NT2/D1 (cell line): ENCODE measurements around the gene PBRM1.
"Not testable (repeated sequence)": the region's sequence is repeated elsewhere in the genome, so short reads cannot be mapped to it uniquely, and the experiment has no call there.

Experiments
- DNase-seq: peaks from one replicate; pipeline ENCODE4 v3.0.0-alpha.2; 2011; ENCODE audit warnings: low read depth, low spot score
- H3K27me3 ChIP-seq: 2 replicates; pipeline ENCODE4 v1.6.0; 2011; ENCODE audit warnings: mild to moderate bottlenecking; ENCODE audit not compliant: insufficient read length, insufficient read depth
- H3K36me3 ChIP-seq: 2 replicates; pipeline ENCODE4 v1.6.1; 2011; ENCODE audit warnings: mild to moderate bottlenecking, low read length, mixed read lengths; ENCODE audit not compliant: insufficient read depth, insufficient read length
- H3K4me1 ChIP-seq: 2 replicates; pipeline ENCODE4 v1.5.1; 2011; ENCODE audit not compliant: insufficient read depth, insufficient read length
- H3K4me3 ChIP-seq: 2 replicates; pipeline ENCODE4 v1.5.1; 2011; ENCODE audit warnings: low read depth; ENCODE audit not compliant: insufficient read length
- H3K9ac ChIP-seq: 2 replicates; pipeline ENCODE4 v1.6.0; 2011; ENCODE audit warnings: low read depth; ENCODE audit not compliant: insufficient read length
- H3K9me3 ChIP-seq: 2 replicates; pipeline ENCODE4 v1.5.1; 2011; ENCODE audit warnings: mild to moderate bottlenecking, low read length; ENCODE audit not compliant: insufficient read depth
- SUZ12 ChIP-seq: IDR thresholded peaks from 2 replicates; pipeline ENCODE4 v1.6.1; 2011; ENCODE audit not compliant: insufficient read length, insufficient read depth; ENCODE audit errors: extremely low read depth
- YY1 ChIP-seq: IDR thresholded peaks from 2 replicates; pipeline ENCODE4 v1.6.1; 2011; ENCODE audit not compliant: insufficient read length, insufficient read depth
- ZNF274 ChIP-seq: IDR thresholded peaks from 2 replicates; pipeline ENCODE4 v1.6.1; 2011; ENCODE audit warnings: mild to moderate bottlenecking, low read depth, low read length

Gene PBRM1

DNA sequence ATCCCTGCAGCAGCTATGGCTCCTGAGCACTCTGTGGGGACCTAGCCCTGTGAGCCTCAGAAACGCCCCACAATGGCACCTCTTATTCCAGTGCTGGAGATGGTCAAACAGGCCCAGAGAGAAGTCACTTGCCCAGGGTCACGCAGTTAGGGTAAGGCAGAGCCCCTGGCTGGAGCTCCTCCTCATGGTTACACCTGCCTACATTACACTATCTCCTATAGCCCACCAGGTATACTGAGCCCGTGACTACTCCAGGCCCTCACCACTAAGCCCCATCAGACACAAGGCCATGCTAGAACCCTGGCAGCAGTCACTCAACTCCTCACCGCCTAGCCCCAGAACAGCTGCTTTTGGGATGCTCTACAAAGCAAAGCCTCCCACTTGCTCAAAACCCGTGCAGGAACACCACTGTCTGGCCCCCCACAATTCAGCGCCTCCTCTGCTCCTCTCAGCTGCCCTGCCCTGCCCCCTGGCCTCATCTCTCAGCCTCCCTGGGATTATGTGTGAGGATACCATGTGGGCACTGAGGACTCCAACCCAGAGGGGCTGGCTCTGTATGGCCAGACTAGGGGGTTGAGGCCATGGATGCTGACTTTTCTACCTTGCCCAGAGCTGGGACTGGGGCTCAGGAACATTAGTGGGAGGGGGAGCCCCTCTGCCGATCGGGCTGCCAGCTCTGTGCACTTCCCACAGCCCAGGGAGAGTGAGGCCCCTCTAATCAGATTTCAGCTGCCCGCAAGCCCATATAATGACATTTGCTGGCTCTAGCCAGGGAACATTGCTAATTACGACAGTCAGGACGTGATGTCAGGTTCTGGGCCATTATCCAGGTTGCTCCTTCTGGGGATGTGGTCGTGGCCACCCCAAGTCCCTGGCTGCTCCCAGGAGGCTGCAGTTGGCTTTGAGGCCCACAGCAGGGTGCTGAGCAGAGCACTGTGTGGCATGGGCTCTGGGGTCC, 156.1 kb downstream of the PBRM1 start:
- no peaks in the 10 kb centered on the region for H3K9me3 ChIP-seq
- peaks cover 24% of the 10 kb centered on the region for H3K4me1 ChIP-seq
- DNase-seq, result no peak
- H3K36me3 ChIP-seq, result peaks cover 79% of the 10 kb centered on the region
- no peaks in the 10 kb centered on the region for H3K27me3 ChIP-seq
- peak overlapping the region; percentile 36 for H3K9ac ChIP-seq
- H3K4me3 ChIP-seq, result no peak overlapping the region
- no peak for TF ChIP-seq YY1
- no peak for TF ChIP-seq SUZ12
- no peak for TF ChIP-seq ZNF274

- DNase-seq, result no peak
- H3K36me3 ChIP-seq, result peaks cover 88% of the 10 kb centered on the region
- no peaks in the 10 kb centered on the region for H3K9me3 ChIP-seq
- no peaks in the 10 kb centered on the region for H3K27me3 ChIP-seq
- H3K4me3 ChIP-seq, result no peak overlapping the region
- peaks cover 22% of the 10 kb centered on the region for H3K4me1 ChIP-seq
- no peak overlapping the region for H3K9ac ChIP-seq
- no peak for TF ChIP-seq YY1
- TF ChIP-seq ZNF274, result no peak
- no peak for TF ChIP-seq SUZ12
Observed at GRCh38 chr3:52528586-52529375, 156.9 kb downstream of the PBRM1 start.

DNA sequence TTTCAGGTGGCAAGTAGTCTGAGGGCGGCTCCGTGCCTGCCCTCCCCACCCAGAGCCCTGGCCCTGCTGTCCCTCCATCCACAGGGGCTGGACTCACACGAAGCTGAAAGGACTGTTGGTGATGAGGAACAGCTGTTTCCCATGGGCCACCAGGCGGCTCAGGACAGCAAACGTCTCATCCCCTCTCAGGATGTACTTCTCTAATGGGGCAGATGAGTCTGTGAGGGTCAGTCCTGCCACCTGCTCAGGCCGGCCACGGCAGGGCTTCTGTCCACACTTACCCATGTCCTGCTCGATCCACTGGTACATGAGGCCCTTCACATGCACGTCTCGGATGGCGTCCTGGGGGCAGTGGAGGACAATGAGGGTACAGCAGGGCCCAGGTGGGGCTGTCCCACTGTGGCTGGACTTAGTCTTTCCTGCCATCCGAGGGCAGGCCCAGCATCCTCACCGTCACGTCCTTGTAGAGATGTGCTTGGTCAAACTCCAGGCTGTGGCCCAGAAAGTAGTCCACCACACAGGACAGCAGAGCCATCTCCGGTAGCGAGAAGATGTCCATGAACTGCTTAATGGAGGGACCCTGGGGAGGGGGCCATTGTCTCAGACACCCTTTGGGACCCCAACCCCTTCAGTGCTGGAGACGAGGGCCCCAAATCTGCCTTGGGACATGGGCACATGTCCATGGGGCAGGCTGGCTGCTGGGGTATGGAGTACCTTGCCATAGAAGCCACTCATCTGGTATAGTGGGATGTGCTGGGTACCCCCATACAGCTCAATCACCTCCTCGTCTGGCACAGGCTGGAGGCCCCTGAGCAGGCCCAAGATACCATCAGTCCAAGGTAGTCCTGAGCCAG, 157.8 kb downstream of the PBRM1 start:
- no peaks in the 10 kb centered on the region for H3K9me3 ChIP-seq
- H3K27me3 ChIP-seq, result no peaks in the 10 kb centered on the region
- H3K4me3 ChIP-seq, result no peak overlapping the region
- H3K4me1 ChIP-seq, result peaks cover 22% of the 10 kb centered on the region
- DNase-seq, result no peak
- TF ChIP-seq SUZ12 (no peak), ZNF274 (no peak), YY1 (no peak)
- no peak overlapping the region for H3K9ac ChIP-seq
- H3K36me3 ChIP-seq, result peaks cover 96% of the 10 kb centered on the region

DNA sequence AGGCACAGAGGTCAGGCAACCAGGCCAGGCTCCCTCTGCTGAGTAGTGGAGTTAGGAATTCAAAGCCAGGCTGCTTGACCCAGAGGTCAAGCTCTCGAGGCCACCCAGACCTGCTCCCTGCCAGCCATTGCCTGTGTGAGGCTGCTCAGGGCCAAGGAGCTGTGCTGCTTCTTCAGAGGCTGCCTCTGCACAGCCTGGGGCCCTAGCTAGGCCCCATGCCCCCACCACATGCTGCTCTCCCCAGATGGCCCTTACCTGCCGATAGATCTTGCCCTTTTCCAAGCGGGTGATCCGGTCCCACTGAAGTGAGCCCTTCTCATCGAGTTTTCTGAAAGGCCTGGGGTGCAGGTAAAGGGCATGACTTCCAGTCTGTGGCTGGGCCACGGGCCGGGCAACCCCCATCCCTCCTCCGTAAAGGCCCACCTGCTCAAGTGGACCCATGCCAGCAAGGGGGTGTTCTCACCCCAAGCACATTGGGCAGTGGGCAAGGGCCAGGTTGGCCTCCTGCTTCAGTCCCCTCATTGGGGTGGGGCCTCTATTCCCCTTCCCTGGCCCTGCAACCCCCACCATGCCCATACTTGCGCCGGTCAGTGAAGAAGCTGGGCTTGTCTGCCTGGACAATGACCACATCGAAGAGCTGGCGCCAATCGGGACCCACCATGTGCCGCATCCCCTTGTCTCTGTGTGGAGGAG, 158.5 kb downstream of the PBRM1 start:
- TF ChIP-seq SUZ12 (no peak), ZNF274 (no peak), YY1 (no peak)
- H3K27me3 ChIP-seq, result no peaks in the 10 kb centered on the region
- no peak for DNase-seq
- H3K4me1 ChIP-seq, result peaks cover 17% of the 10 kb centered on the region
- no peak overlapping the region for H3K4me3 ChIP-seq
- no peaks in the 10 kb centered on the region for H3K9me3 ChIP-seq
- H3K36me3 ChIP-seq, result peaks cover 99% of the 10 kb centered on the region
- H3K9ac ChIP-seq, result no peak overlapping the region

DNA sequence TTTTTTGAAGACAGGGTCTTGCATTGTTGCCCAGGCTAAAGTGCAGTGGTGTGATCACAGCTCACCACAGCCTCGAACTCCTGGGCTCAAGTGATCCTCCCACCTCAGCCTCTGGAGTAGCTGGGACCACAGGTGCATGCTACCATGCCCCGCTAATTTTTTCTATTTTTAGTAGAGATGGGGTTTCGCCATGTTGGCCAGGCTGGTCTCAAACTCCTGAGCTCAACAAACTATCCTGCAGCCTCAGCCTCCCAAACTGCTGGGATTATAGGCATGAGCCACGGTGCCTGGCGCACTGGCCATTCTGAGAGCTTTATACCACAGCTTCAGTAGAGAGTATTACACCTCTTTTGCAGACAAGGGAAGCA, 159.1 kb downstream of the PBRM1 start:
- not testable (repeated sequence) for H3K4me3 ChIP-seq, H3K9me3 ChIP-seq, DNase-seq, H3K9ac ChIP-seq, H3K27me3 ChIP-seq
- H3K4me1 ChIP-seq, result peaks cover 12% of the 10 kb centered on the region
- peaks cover 99% of the 10 kb centered on the region for H3K36me3 ChIP-seq

DNA sequence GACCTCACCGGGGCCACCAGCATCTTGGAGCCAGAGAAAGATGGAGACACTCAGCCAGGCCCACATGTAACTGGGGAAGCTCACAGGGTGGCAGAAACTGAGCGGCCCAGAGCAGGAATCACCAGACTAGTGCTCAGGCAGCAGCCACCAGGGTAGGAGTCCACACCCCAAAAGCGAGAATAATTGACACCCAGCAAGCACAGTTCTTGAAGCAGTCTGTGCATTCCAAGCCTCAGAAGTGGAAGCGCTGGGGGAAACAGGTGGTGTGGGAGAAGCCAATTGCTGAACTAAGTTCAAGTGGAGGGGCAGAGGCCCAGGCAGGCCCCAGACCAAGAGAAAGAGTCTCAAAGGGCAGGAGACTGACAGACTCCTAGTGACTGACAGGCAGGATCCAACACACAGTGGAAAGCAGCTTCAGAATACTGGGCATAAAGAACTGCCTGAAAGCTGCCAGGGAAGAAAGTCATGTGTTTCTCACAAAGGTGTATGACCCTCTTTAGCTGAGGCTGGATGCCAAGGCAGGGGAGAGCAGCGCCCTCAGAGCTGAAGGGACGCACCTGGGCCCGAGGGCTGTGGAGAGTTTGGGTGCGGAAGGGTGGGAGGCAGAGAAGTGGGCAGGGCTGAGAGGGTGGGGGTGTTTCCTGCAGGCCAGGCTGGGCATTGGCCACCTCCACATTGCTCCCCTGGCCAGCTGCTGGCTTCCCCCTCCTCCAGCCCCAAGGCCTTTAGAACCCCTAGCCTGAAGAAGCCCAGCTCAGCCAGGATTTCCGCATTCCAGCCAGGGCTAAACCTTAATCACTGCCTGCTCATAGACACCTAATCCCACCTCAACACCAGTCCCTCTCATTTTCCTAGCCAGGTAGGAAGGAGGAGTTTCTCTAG, 159.8 kb downstream of the PBRM1 start:
- DNase-seq, result no peak
- Histone ChIP-seq H3K4me1 (peaks cover 10% of the 10 kb centered on the region), H3K27me3 (no peaks in the 10 kb centered on the region), H3K9me3 (no peaks in the 10 kb centered on the region), H3K9ac (no peak overlapping the region), H3K4me3 (no peak overlapping the region), H3K36me3 (peaks cover 97% of the 10 kb centered on the region)
- TF ChIP-seq ZNF274 (no peak), SUZ12 (no peak), YY1 (no peak)
